ENCODE results near the gene ALDH1L1.

The ALDH1L1 gene

GRCh38 chr3:126155819-126156218 is 24.6 kb downstream of the ALDH1L1 start:
- FAIRE-seq, result no peak
- no peak for DNase-seq (ENCODE audit: insufficient read length, low spot score)

DNA sequence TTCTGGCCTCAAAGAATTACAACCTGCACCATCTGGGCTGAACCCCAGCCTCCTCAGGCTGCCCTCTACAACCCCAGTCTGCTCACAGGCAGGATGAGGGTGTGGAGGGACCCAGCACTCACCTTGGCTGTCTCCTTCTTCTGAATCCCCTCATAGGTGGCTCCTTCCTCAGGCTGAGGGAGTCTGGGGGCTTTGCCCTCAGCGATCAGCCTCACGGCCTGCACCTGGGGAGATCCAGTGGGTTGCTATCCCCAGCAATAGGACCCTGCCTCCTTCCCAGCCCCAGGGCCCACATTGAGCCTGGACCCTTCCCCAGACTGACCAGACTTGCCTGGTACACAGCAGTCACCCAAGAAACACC is 25.1 kb downstream of the ALDH1L1 start:
- no peak for FAIRE-seq
- no peak for DNase-seq (ENCODE audit: insufficient read length, low spot score)

DNA sequence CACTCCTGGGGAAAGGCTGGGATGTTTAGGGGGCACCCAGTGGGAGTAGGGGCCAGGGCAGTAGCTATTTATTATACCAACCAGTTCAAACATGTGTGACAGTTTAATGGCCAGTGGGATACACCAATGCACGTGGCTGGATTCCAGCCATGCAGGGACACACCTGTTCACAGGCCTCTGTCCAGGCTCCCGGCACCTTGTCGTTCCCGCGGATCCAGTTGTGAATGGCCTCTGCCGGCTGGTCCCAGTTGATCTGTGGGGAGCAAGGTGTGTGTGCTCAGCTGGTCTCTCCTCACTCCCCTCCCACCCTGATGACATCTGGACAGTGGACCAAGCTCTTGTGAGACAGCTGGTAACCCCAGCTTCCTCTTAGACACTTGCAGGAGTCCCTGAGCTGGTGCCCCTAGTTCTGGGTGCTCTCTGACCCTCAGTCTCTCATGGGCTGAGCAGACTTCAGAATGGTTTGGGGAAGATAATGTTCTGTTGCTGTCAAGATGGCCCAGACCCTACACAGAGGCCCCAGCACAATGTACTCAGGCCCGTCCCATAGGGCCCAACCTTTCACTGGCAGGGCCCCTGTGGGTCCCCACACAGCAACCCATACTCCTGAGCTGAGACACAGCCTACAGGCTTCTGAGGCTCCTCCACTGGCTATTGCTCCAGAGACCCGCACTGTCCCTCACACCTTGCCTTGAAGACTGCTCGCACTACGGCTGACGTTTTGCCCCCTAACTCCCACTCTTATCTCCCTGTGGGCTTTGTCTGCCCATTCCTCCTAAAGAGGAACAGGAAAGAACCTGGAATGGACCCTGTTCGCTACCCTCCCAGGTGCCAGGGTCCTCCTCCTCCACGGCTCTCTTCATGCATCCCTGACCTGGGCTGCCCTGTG is 25.8 kb downstream of the ALDH1L1 start:
- FAIRE-seq, result no peak

GRCh38 chr3:126153695-126154360 is 26.6 kb downstream of the ALDH1L1 start:
- DNase-seq (ENCODE audit: insufficient read length, low spot score), result no peak
- no peak for FAIRE-seq

More for the DNA sequence above, 25.8 kb downstream of the ALDH1L1 start:
- no peak for DNase-seq (ENCODE audit: insufficient read length, low spot score)

DNA sequence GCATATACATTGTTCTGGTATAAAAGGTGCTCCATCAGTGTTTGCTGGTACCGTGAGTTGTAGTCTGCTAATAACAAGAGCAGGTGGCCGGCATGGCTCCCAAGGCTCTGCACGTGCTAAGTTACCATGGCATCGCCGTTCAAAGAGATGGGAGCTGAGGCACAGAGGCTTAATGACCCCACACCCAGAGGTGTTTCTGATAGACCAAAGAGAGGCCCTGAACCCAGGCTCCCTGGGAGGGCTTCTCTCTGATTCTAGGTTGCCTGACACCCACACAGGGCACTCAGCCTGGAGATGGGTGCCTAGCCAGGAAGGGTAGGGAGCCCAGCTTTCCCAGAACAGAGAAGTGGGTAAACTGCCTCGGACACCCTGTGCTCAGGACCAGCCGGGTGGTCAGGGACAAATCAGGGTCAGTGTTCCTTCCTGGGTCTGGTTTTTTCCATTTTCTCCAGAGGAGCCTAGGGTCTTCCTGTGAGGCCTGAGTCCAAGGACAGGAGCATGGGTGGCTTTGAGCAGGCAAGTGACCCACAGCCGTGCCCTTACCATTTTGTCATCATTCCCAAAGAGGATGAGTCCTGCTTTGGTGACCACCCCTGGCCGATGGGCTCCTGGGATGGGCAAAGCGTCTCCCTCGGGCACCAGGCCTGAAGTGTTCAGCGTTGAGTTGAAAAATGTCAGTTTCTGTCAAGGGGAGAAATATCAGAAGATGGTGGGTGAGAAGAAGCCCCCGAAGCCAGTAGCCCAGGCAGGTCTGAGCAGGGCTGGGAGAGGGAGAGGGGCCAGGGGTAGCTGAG is 27.3 kb downstream of the ALDH1L1 start:
- FAIRE-seq, result no peak
- no peak for DNase-seq (ENCODE audit: insufficient read length, low spot score)

GRCh38 chr3:126152458-126152857 is 27.9 kb downstream of the ALDH1L1 start:
- no peak for FAIRE-seq
- DNase-seq (ENCODE audit: insufficient read length, low spot score), result no peak

- DNase-seq (ENCODE audit: insufficient read length, low spot score), result no peak
- no peak for FAIRE-seq
Observed at GRCh38 chr3:126151562-126152302, 28.7 kb downstream of the ALDH1L1 start.

GRCh38 chr3:126149960-126150515 is 30.3 kb downstream of the ALDH1L1 start:
- DNase-seq (ENCODE audit: insufficient read length, low spot score) (no peak), FAIRE-seq (no peak)

- DNase-seq (ENCODE audit: insufficient read length, low spot score), result no peak
- no peak for FAIRE-seq
Observed at GRCh38 chr3:126149256-126149902, 31.0 kb downstream of the ALDH1L1 start.

GRCh38 chr3:126147932-126148683 is 32.3 kb downstream of the ALDH1L1 start:
- no peak for DNase-seq (ENCODE audit: insufficient read length, low spot score)
- FAIRE-seq, result no peak

- FAIRE-seq (no peak), DNase-seq (ENCODE audit: insufficient read length, low spot score) (no peak)
Observed at GRCh38 chr3:126147147-126147931, 33.0 kb downstream of the ALDH1L1 start.

GRCh38 chr3:126146525-126147146 is 33.8 kb downstream of the ALDH1L1 start:
- DNase-seq (ENCODE audit: insufficient read length, low spot score), result no peak
- FAIRE-seq, result no peak

DNA sequence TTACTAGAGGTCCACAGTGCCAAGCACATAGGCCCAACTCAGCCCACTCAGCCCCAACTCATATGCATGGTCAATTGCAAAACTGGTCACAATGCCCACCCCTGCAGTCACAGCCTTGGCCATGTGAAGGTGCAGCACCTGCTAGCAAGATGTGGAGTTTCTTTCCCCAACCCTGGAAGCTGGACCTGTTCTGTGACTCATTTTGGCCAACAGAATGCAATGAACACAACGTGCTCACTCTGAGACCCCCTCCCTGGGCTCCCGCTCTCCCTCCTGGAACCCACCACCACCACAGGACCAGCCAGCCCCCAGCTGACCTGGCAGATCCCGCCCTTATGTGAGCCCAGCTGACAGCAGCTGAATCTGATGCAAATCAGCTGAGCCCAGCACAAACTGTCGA is 34.4 kb downstream of the ALDH1L1 start:
- FAIRE-seq, result no peak
- DNase-seq (ENCODE audit: insufficient read length, low spot score), result no peak

- FAIRE-seq, result no peak
- DNase-seq (ENCODE audit: insufficient read length, low spot score), result no peak
Observed at GRCh38 chr3:126142652-126143051, 37.7 kb downstream of the ALDH1L1 start.

GRCh38 chr3:126137490-126138130 is 42.8 kb downstream of the ALDH1L1 start:
- DNase-seq (ENCODE audit: insufficient read length, low spot score) (no peak), FAIRE-seq (no peak)

- no peak for DNase-seq (ENCODE audit: insufficient read length, low spot score)
- no peak for FAIRE-seq
Observed at GRCh38 chr3:126136428-126137220, 43.8 kb downstream of the ALDH1L1 start.
